ENCODE results near the gene RNF11. TPM values are rescaled to one million over a fixed set of nuclear protein-coding genes. Genes with fewer than 3 reads are reported as not detected.

Gene RNF11
- total RNA-seq, 2 experiments from 2014 or later, result 91.3 to 97.4 TPM

- H3K4me1 Mint-ChIP-seq (ENCODE audit: low read depth), result no peaks in the 10 kb centered on the region
Measured at GRCh38 chr1:51190961-51191360, 45.1 kb upstream of the RNF11 start.

GRCh38 chr1:51192213-51192843 is 43.7 kb upstream of the RNF11 start:
- Histone ChIP-seq H3K27ac (ENCODE audit: low read depth in 1 of 2, low read length in 2 of 2) (no peak overlapping the region), H3K4me3 (ENCODE audit: low read length) (no peak overlapping the region), H3K9me3 (ENCODE audit: control insufficient read depth in 1 of 2, insufficient read depth in 1 of 2, low read length in 2 of 2) (no peaks in the 10 kb centered on the region), H3K36me3 (ENCODE audit: insufficient read depth, low read length) (no peaks in the 10 kb centered on the region), H3K4me1 (ENCODE audit: insufficient read depth, low read length) (no peaks in the 10 kb centered on the region), H3K27me3 (ENCODE audit: control insufficient read depth in 1 of 2, insufficient read depth in 2 of 2, low read length in 2 of 2) (peaks cover 0 to 4% of the 10 kb centered on the region in 2 experiments)
- Mint-ChIP-seq H3K4me1 (ENCODE audit: low read depth) (no peaks in the 10 kb centered on the region), H3K4me3 (no peak overlapping the region), H3K27me3 (no peaks in the 10 kb centered on the region), H3K9me3 (no peaks in the 10 kb centered on the region), H3K36me3 (ENCODE audit: low read depth) (no peaks in the 10 kb centered on the region), H3K27ac (no peak overlapping the region)
- intact Hi-C loops (cut with DNase I, micrococcal nuclease), result loop anchor here (5.0 kb wide), 2 partner anchors 45 to 105 kb away; partner anchors contain the start of gene RNF11 (in 1 of the 2)
- peak; percentile 22 to 73 (median 42) for DNase-seq
- CTCF ChIA-PET, result interaction anchor here (0.5 to 2.9 kb wide), 17 partner anchors 9 to 441 kb away, joined by 3 to 15 read pairs (median 4); partner anchors contain the start of gene RNF11
- peak; percentile 87 for TF ChIP-seq CTCF (IDR thresholded peaks at IDR 0.05)
- ATAC-seq (ENCODE audit: poor library complexity), result peak; percentile 58
- POLR2A ChIA-PET, result interaction anchor here (0.6 to 2.0 kb wide), 2 partner anchors 44 to 418 kb away, joined by 3 to 5 read pairs; partner anchors contain the start of gene RNF11

More at GRCh38 chr1:51190961-51191360, 45.1 kb upstream of the RNF11 start:
- no peak overlapping the region for H3K27ac ChIP-seq (ENCODE audit: low read depth in 1 of 2, low read length in 2 of 2)
- no peak for TF ChIP-seq CTCF (IDR thresholded peaks at IDR 0.05)
- no peak for ATAC-seq (ENCODE audit: poor library complexity)
- intact Hi-C loops (cut with DNase I, micrococcal nuclease), result loop anchor here (5.0 kb wide), 2 partner anchors 46 to 106 kb away; partner anchors contain the start of gene RNF11 (in 1 of the 2)
- no peaks in the 10 kb centered on the region for H3K4me1 ChIP-seq (ENCODE audit: insufficient read depth, low read length)
- Mint-ChIP-seq H3K36me3 (ENCODE audit: low read depth) (no peaks in the 10 kb centered on the region), H3K27me3 (no peaks in the 10 kb centered on the region), H3K27ac (no peak overlapping the region), H3K9me3 (no peaks in the 10 kb centered on the region), H3K4me3 (no peak overlapping the region)
- H3K9me3 ChIP-seq (ENCODE audit: control insufficient read depth in 1 of 2, insufficient read depth in 1 of 2, low read length in 2 of 2), result no peaks in the 10 kb centered on the region
- no peak for DNase-seq
- ChIA-PET CTCF (interaction anchor here (1.8 to 2.9 kb wide), 5 partner anchors 72 to 417 kb away, joined by 5 to 15 read pairs (median 9); no protein-coding TSS in a partner anchor), POLR2A (interaction anchor here (2.0 kb wide), 1 partner anchor 417 kb away, joined by 5 read pairs; no protein-coding TSS in a partner anchor)
- no peaks in the 10 kb centered on the region for H3K36me3 ChIP-seq (ENCODE audit: insufficient read depth, low read length)
- no peak overlapping the region for H3K4me3 ChIP-seq (ENCODE audit: low read length)
- H3K27me3 ChIP-seq (ENCODE audit: control insufficient read depth in 1 of 2, insufficient read depth in 2 of 2, low read length in 2 of 2), result peaks cover 0 to 4% of the 10 kb centered on the region in 2 experiments

GRCh38 chr1:51193564-51193963 is 42.5 kb upstream of the RNF11 start:
- H3K4me3 Mint-ChIP-seq, result no peak overlapping the region
- CTCF ChIA-PET, result interaction anchor here (2.5 to 2.9 kb wide), 2 partner anchors 264 to 416 kb away, joined by 5 to 11 read pairs; no protein-coding TSS in a partner anchor
- Histone ChIP-seq H3K4me1 (ENCODE audit: insufficient read depth, low read length) (no peaks in the 10 kb centered on the region), H3K36me3 (ENCODE audit: insufficient read depth, low read length) (no peaks in the 10 kb centered on the region), H3K9me3 (ENCODE audit: control insufficient read depth in 1 of 2, insufficient read depth in 1 of 2, low read length in 2 of 2) (no peaks in the 10 kb centered on the region), H3K4me3 (ENCODE audit: low read length) (no peak overlapping the region), H3K27me3 (ENCODE audit: control insufficient read depth in 1 of 2, insufficient read depth in 2 of 2, low read length in 2 of 2) (peaks cover 0 to 4% of the 10 kb centered on the region in 2 experiments), H3K27ac (ENCODE audit: low read depth in 1 of 2, low read length in 2 of 2) (no peak overlapping the region)
- H3K9me3 Mint-ChIP-seq, result no peaks in the 10 kb centered on the region
- no peak for TF ChIP-seq CTCF (IDR thresholded peaks at IDR 0.05)
- H3K27ac Mint-ChIP-seq, result no peak overlapping the region
- H3K36me3 Mint-ChIP-seq (ENCODE audit: low read depth), result no peaks in the 10 kb centered on the region
- POLR2A ChIA-PET, result no interaction called here
- DNase-seq (no peak), ATAC-seq (ENCODE audit: poor library complexity) (no peak)
- H3K27me3 Mint-ChIP-seq, result no peaks in the 10 kb centered on the region
- H3K4me1 Mint-ChIP-seq (ENCODE audit: low read depth), result no peaks in the 10 kb centered on the region
- intact Hi-C loops (cut with DNase I, micrococcal nuclease), result loop anchor here (5.0 kb wide), 2 partner anchors 44 to 104 kb away; partner anchors contain the start of gene RNF11 (in 1 of the 2)

Data from CD4-positive, alpha-beta T cell (primary cell).